ENCODE measurements around the gene ZNF334.

The ZNF334 gene

GRCh38 chr20:46485431-46485830 lies 27.9 kb downstream of the ZNF334 start:
- DNase-seq (ENCODE audit: low spot score), result no peak

GRCh38 chr20:46484954-46485353 lies 28.4 kb downstream of the ZNF334 start:
- DNase-seq (ENCODE audit: low spot score), result no peak

- no peak for DNase-seq (ENCODE audit: low spot score)
Measured at GRCh38 chr20:46483879-46484278, 29.5 kb downstream of the ZNF334 start.

- DNase-seq (ENCODE audit: low spot score), result no peak
Measured at GRCh38 chr20:46482864-46483263, 30.5 kb downstream of the ZNF334 start.

GRCh38 chr20:46477640-46478039 lies 35.7 kb downstream of the ZNF334 start:
- DNase-seq (ENCODE audit: low spot score), result no peak

GRCh38 chr20:46477225-46477624 lies 36.1 kb downstream of the ZNF334 start:
- DNase-seq (ENCODE audit: low spot score), result no peak

- DNase-seq (ENCODE audit: low spot score), result peak; percentile 35
Measured at GRCh38 chr20:46468508-46468907, 44.9 kb downstream of the ZNF334 start.

GRCh38 chr20:46464451-46464850 lies 48.9 kb downstream of the ZNF334 start:
- no peak for DNase-seq (ENCODE audit: low spot score)

GRCh38 chr20:46463852-46464251 lies 49.5 kb downstream of the ZNF334 start:
- DNase-seq (ENCODE audit: low spot score), result no peak

GRCh38 chr20:46461808-46462207 lies 51.6 kb downstream of the ZNF334 start:
- DNase-seq (ENCODE audit: low spot score), result no peak

GRCh38 chr20:46458866-46459750 lies 54.3 kb downstream of the ZNF334 start:
- DNase-seq (ENCODE audit: low spot score), result peak; percentile 90

- DNase-seq (ENCODE audit: low spot score), result no peak
Measured at GRCh38 chr20:46456255-46457028, 56.9 kb downstream of the ZNF334 start.

GRCh38 chr20:46455729-46456128 lies 57.6 kb downstream of the ZNF334 start:
- DNase-seq (ENCODE audit: low spot score), result no peak
